Uterus (tissue), 4 donors: Measurements from ENCODE around the gene MTF1. TPM values are rescaled to one million over a fixed set of nuclear protein-coding genes. Genes with fewer than 3 reads are reported as not detected.
A peak's percentile ranks its signal among the peaks of the same experiment; 100 is the strongest.

Source experiments
- DNase-seq, 2 donors: peaks; one replicate each; pipeline ENCODE4 v3.0.0-alpha.2; 2019 to 2020
- H3K27ac ChIP-seq, 2 donors: fragments of 200-600 bp; sonication (generic); 1 replicate in 1 of 2; 2 replicates in 1 of 2; pipeline ENCODE4 v1.5.1; 2016 to 2018
- H3K27me3 ChIP-seq, 2 donors: fragments of 200-600 bp; sonication (generic); one replicate each; pipeline ENCODE4 v1.5.1; 2018 to 2019; ENCODE audit warnings: control low read depth in 1 of 2
- H3K36me3 ChIP-seq, 2 donors: fragments of 200-600 bp; sonication (generic); one replicate each; pipeline ENCODE4 v1.5.1; 2019; ENCODE audit warnings: control low read depth in 1 of 2
- H3K4me1 ChIP-seq, 2 donors: fragments of 200-600 bp; sonication (generic); one replicate each; pipeline ENCODE4 v1.5.1; 2018 to 2019; ENCODE audit warnings: control low read depth in 1 of 2
- H3K4me3 ChIP-seq, 2 donors: fragments of 200-600 bp; sonication (generic); 1 replicate in 1 of 2; 2 replicates in 1 of 2; pipeline ENCODE4 v1.5.1; 2018 to 2019; ENCODE audit warnings: mild to moderate bottlenecking in 1 of 2
- H3K9me3 ChIP-seq, 2 donors: fragments of 200-600 bp; sonication (generic); one replicate each; pipeline ENCODE4 v1.5.1; 2019; ENCODE audit warnings: control low read depth in 1 of 2
- CTCF ChIP-seq, 4 experiments: fragments of 200-600 bp in 2 of 4; fragments of 450-650 bp in 2 of 4; sonication (generic) in 2 of 4; IDR thresholded peaks; one replicate each; pipeline ENCODE4 v1.5.1; 2016 to 2019; ENCODE audit warnings: antibody characterized with exemption in 4 of 4, mild to moderate bottlenecking in 2 of 4, moderate library complexity in 1 of 4
- POLR2A ChIP-seq, 2 donors: fragments of 450-650 bp; IDR thresholded peaks; one replicate each; pipeline ENCODE4 v1.6.1; 2016; ENCODE audit warnings: antibody characterized with exemption in 2 of 2, mild to moderate bottlenecking in 1 of 2, moderate library complexity in 1 of 2
- intact Hi-C: fragments of 100-400 bp; cut with DNase I; formaldehyde crosslinking; loops from one replicate; pipeline ENCODE4 v1.15.1; 2023; ENCODE audit warnings: low total_unique reads
- total RNA-seq, 4 donors: library from RNA; depleted of rRNA in 3 of 4; stranded (reverse); fragments of >200 nt in 3 of 4; gene quantifications; one replicate each; pipeline versions ENCODE4 v1.1.0 to v1.2.4, GENCODE V29; 2014 to 2023
- donor health status: DM: yes; HTN: yes; CAD: no.

MTF1 gene
- total RNA-seq, 4 donors from 2014 or later, result 1.5 to 20.5 (median 4.8) TPM

- Histone ChIP-seq H3K36me3 (no peaks in the 10 kb centered on the region), H3K9me3 (no peaks in the 10 kb centered on the region), H3K27ac (no peak overlapping the region), H3K4me3 (peak overlapping the region in 1 of 2 donors; percentile 54), H3K4me1 (peaks cover 0 to 4% of the 10 kb centered on the region in 2 donors), H3K27me3 (no peaks in the 10 kb centered on the region)
- no peak for DNase-seq
- intact Hi-C loops, result no loop called here
- no peak for TF ChIP-seq CTCF (IDR thresholded peaks at IDR 0.05)
- TF ChIP-seq POLR2A (IDR thresholded peaks at IDR 0.05), result no peak
Measured at GRCh38 chr1:37794372-37795339, 64.7 kb downstream of the MTF1 start.

- Histone ChIP-seq H3K27ac (no peak within 1 kb of the TSS), H3K27me3 (no peaks in the 10 kb centered on the region), H3K4me3 (peak within 1 kb of the TSS; percentile 32 to 54), H3K36me3 (no peaks in the 10 kb centered on the region), H3K4me1 (peaks cover 0 to 4% of the 10 kb centered on the region in 2 donors), H3K9me3 (no peaks in the 10 kb centered on the region)
- intact Hi-C loops, result no loop called here
- no peak for DNase-seq
- TF ChIP-seq POLR2A (IDR thresholded peaks at IDR 0.05), result no peak
- no peak for TF ChIP-seq CTCF (IDR thresholded peaks at IDR 0.05)
Measured at GRCh38 chr1:37793773-37794371, 65.5 kb downstream of the MTF1 start, which contains the start of gene MANEAL. MANEAL (plus strand) TSS chr1:37793847; CDS start chr1:37794183, 336 bp downstream.

- no peak overlapping the region for H3K27ac ChIP-seq
- TF ChIP-seq CTCF (IDR thresholded peaks at IDR 0.05) (no peak), POLR2A (IDR thresholded peaks at IDR 0.05) (no peak)
Measured at GRCh38 chr1:37792943-37793686, 66.3 kb downstream of the MTF1 start.

GRCh38 chr1:37782491-37782890 is 76.9 kb downstream of the MTF1 start:
- Histone ChIP-seq H3K4me3 (no peak overlapping the region), H3K36me3 (no peaks in the 10 kb centered on the region), H3K9me3 (no peaks in the 10 kb centered on the region), H3K4me1 (no peaks in the 10 kb centered on the region), H3K27me3 (no peaks in the 10 kb centered on the region), H3K27ac (no peak overlapping the region)
- intact Hi-C loops, result no loop called here
- no peak for DNase-seq
- no peak for TF ChIP-seq CTCF (IDR thresholded peaks at IDR 0.05)

More at GRCh38 chr1:37792943-37793686, 66.3 kb downstream of the MTF1 start:
- DNase-seq, result no peak
- H3K9me3 ChIP-seq, result no peaks in the 10 kb centered on the region
- H3K36me3 ChIP-seq, result no peaks in the 10 kb centered on the region
- intact Hi-C loops, result no loop called here
- H3K4me3 ChIP-seq, result peak overlapping the region; percentile 32 to 54
- no peaks in the 10 kb centered on the region for H3K27me3 ChIP-seq
- peaks cover 0 to 4% of the 10 kb centered on the region in 2 donors for H3K4me1 ChIP-seq
